ENCODE results near the gene NSD2. TPM values are rescaled to one million over a fixed set of nuclear protein-coding genes. Genes with fewer than 3 reads are reported as not detected.
A peak's percentile ranks its signal among the peaks of the same experiment; 100 is the strongest.

NSD2 gene
- total and polyA plus RNA-seq, 9 of the 15 experiments (the other 6 are each of a cell fraction or from before 2014, with no cell fraction given), result 6.4 to 126 (median 58.8) TPM

DNA sequence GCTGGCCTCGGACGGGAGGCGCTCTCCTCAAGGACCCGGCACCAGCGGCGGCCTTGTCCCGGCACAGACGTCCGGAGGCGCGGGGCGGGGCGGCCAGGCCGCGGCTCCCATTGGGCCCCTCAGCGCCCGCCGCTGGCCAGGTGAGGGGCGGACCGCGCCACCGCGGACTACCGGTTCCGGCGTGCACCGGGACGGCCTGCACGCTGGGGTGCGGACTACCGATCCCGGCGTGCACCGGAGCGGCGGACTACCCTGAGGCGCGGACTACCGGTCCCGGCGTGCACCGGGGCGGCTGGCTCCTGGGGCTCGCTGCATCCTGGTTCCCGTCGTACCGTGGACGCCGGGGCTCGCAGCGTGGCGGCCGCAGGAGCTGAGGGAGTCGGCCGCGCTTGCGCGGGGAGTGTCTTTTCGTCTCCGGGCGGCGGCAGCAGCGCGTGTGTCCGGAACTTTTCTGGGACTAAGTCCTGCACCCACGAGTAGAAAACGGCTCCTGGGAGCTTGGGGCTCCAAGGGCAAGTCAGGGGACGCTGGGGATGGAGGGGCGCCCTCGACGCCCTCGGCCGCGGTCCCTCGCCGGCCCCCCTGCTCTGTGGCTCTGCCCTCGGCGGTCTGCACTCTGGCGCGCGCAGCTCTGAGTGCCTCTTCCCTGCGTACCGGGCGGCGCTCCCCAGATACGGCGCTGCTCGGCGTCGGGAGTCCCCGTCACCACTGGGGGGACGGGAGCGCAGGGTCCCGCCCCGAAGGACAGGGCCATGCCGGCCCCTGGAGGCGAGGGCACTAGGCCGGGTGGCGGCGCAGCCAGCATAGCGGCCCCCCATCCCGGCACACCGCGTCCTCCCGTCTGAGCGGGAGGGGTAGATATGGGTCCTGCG is 14.9 kb upstream of the NSD2 start, which contains the start of gene LETM1 (continued):
- TF ChIP-seq ZNF445 (CRISPR knock-in tag; IDR thresholded peaks at IDR 0.05; ENCODE audit: low read depth), result no peak
- no peak for TF ChIP-seq NELFE (IDR thresholded peaks at IDR 0.05; ENCODE audit: insufficient read depth, insufficient read length)
- no peak for TF ChIP-seq HMG20A (CRISPR knock-in tag; conservative IDR thresholded peaks at IDR 0.05)
- TF ChIP-seq, protein P1, sequence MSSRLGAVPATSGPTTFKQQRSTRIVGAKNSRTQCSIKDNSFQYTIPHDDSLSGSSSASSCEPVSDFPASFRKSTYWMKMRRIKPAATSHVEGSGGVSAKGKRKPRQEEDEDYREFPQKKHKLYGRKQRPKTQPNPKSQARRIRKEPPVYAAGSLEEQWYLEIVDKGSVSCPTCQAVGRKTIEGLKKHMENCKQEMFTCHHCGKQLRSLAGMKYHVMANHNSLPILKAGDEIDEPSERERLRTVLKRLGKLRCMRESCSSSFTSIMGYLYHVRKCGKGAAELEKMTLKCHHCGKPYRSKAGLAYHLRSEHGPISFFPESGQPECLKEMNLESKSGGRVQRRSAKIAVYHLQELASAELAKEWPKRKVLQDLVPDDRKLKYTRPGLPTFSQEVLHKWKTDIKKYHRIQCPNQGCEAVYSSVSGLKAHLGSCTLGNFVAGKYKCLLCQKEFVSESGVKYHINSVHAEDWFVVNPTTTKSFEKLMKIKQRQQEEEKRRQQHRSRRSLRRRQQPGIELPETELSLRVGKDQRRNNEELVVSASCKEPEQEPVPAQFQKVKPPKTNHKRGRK (tag; IDR thresholded peaks at IDR 0.05), result no peak
- TF ChIP-seq KDM5B (IDR thresholded peaks at IDR 0.05; ENCODE audit: insufficient replicate concordance, low read depth, low read length), result peak; percentile 72
- TF ChIP-seq PRPF4 (IDR thresholded peaks at IDR 0.05; ENCODE audit: insufficient read depth, low read depth, low read length, poor library complexity, severe bottlenecking), result peak; percentile 56
- TF ChIP-seq POLR2G (IDR thresholded peaks at IDR 0.05; ENCODE audit: low read depth, low read length), result peak; percentile 96
- 0 out of 2 replicates have a peak, but pooled peaks have one; percentile 52 for TF ChIP-seq FOXP1 (CRISPR knock-in tag; IDR thresholded peaks at IDR 0.05)
- no peak for TF ChIP-seq KAT8 (IDR thresholded peaks at IDR 0.05; ENCODE audit: low read depth)
- TF ChIP-seq NR3C1 (CRISPR knock-in tag; IDR thresholded peaks at IDR 0.05), result peak; percentile 75; the same call in 1 of the 2 replicates
- TF ChIP-seq ZNF3 (CRISPR knock-in tag; IDR thresholded peaks at IDR 0.05), result no peak
- no peak for TF ChIP-seq EP300 (IDR thresholded peaks at IDR 0.05; ENCODE audit: low read length)
- TF ChIP-seq STAT6 (CRISPR knock-in tag; IDR thresholded peaks at IDR 0.05), result no peak
- no peak for TF ChIP-seq NEUROD1 (IDR thresholded peaks at IDR 0.05; ENCODE audit: borderline replicate concordance, low read depth, low read length, partially characterized antibody)
- TF ChIP-seq MTA3 (IDR thresholded peaks at IDR 0.05; ENCODE audit: borderline replicate concordance), result peak; percentile 11; the same call in 1 of the 2 replicates
- TF ChIP-seq ETV1 (tag; conservative IDR thresholded peaks at IDR 0.05; ENCODE audit: low read depth), result no peak
- peak; percentile 74; the same call in 1 of the 2 replicates for TF ChIP-seq NKRF (IDR thresholded peaks at IDR 0.05; ENCODE audit: borderline replicate concordance)
- no peak for TF ChIP-seq PYGO2 (tag; IDR thresholded peaks at IDR 0.05)
- no peak for TF ChIP-seq GABPB2 (CRISPR knock-in tag; conservative IDR thresholded peaks at IDR 0.05)
- TF ChIP-seq PHF8 (IDR thresholded peaks at IDR 0.05; ENCODE audit: borderline replicate concordance, low read length), result peak; percentile 83; the same call in 1 of the 2 replicates
- peak; percentile 27 for TF ChIP-seq RBBP5 (IDR thresholded peaks at IDR 0.05; ENCODE audit: borderline replicate concordance, insufficient read depth, low read length, poor library complexity, severe bottlenecking)

All from K562 (cell line).